Natural killer cell treated with Interleukin-12 subunit alpha and Interleukin-12 subunit beta and Interleukin-15 and Interleukin-18, amount 100 ng/mL, for 72 hours (primary cell): ENCODE results near the gene DDX10. TPM values are rescaled to one million over a fixed set of nuclear protein-coding genes. Genes with fewer than 3 reads are reported as not detected.

ENCODE experiments used
- ATAC-seq, 2 donors: fragments of 150-1000 bp; cut with Tn5 transposase in 1 of 2; sonication (Bioruptor Pico), chemical (Tn5 transposase) in 1 of 2; 2 replicates each; pipeline ENCODE4 v1.10.0; 2021
- DNase-seq: peaks from one replicate; pipeline ENCODE4 v3.0.0; 2022; ENCODE audit warnings: low spot score
- H3K27ac Mint-ChIP-seq, 2 donors: 1 replicate in 1 of 2; 2 replicates in 1 of 2; pipeline ENCODE4 v1.8.0; 2022; ENCODE audit warnings: mixed read lengths in 2 of 2, mild to moderate bottlenecking in 1 of 2, moderate library complexity in 1 of 2
- H3K27me3 Mint-ChIP-seq, 2 donors: 1 replicate in 1 of 2; 2 replicates in 1 of 2; pipeline ENCODE4 v1.8.0; 2022; ENCODE audit warnings: mixed read lengths in 2 of 2
- H3K36me3 Mint-ChIP-seq: one replicate; pipeline ENCODE4 v1.8.0; 2022; ENCODE audit warnings: mixed read lengths
- H3K4me1 Mint-ChIP-seq, 2 donors: 1 replicate in 1 of 2; 2 replicates in 1 of 2; pipeline ENCODE4 v1.8.0; 2022; ENCODE audit warnings: low read depth in 2 of 2, mixed read lengths in 2 of 2, mild to moderate bottlenecking in 1 of 2
- H3K4me3 Mint-ChIP-seq: one replicate; pipeline ENCODE4 v1.8.0; 2022; ENCODE audit warnings: mixed read lengths
- H3K9me3 Mint-ChIP-seq: 2 replicates; pipeline ENCODE4 v1.8.0; 2022; ENCODE audit warnings: mixed read lengths
- total RNA-seq, 2 donors: library from RNA; stranded (reverse); gene quantifications; one replicate each; pipeline ENCODE4 v1.2.3, GENCODE V29; 2022

DDX10 gene
- total RNA-seq, 2 donors from 2014 or later, result 39.2 to 84.1 TPM

DNA sequence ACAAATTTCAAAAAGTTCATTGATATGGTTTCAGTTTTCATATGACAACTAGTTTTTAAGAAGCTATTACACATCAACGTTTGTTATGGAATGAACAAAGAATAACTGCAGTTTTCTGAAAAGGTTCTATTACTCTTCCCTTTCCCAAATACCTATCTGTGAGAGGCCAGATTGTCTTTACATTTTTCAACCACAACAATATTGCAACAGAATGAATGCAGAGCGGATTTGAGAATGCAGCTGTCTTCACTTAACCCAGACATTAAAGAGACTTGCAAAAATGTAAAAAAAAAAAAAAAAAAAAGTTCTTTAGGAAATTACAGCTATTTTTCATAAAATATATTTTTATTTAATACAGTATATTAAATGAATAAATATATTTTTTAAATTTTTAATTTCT, 250.8 kb downstream of the DDX10 start:
- DNase-seq, result no peak
- H3K27me3 Mint-ChIP-seq, result no peaks in the 10 kb centered on the region
- peaks cover 6% of the 10 kb centered on the region for H3K36me3 Mint-ChIP-seq
- no peak for ATAC-seq
- peaks cover 6 to 9% of the 10 kb centered on the region in 2 donors for H3K4me1 Mint-ChIP-seq
- no peak overlapping the region for H3K27ac Mint-ChIP-seq
- H3K4me3 Mint-ChIP-seq, result no peak overlapping the region
- H3K9me3 Mint-ChIP-seq, result no peaks in the 10 kb centered on the region

- H3K36me3 Mint-ChIP-seq, result peaks cover 6% of the 10 kb centered on the region
These were observed 251.4 kb downstream of the DDX10 start for GRCh38 chr11:108916290-108916689.

DNA sequence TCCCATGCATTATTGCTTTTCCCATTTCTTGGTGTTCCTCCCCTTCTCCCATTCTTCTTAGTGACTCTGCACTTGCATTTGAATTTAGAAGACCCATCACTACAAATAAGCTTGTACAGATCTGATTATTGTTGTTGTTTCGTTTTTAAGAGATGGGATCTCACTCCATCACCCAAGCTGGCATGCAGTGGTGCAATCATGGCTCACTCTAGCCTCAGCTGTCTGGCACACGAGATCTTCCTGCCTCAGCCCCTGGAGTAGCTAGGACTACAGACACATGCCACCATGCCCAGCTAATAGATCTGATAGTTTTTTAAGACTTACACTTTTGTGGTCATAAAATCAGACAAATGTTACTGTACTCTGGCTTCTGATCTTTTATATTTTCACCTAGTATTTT, 252.1 kb downstream of the DDX10 start:
- Mint-ChIP-seq H3K4me3 (no peak overlapping the region), H3K36me3 (peaks cover 6% of the 10 kb centered on the region), H3K9me3 (no peaks in the 10 kb centered on the region), H3K4me1 (peaks cover 4 to 6% of the 10 kb centered on the region in 2 donors), H3K27me3 (no peaks in the 10 kb centered on the region), H3K27ac (no peak overlapping the region)
- ATAC-seq (no peak), DNase-seq (no peak)

More at GRCh38 chr11:108916290-108916689, 251.4 kb downstream of the DDX10 start:
- H3K9me3 Mint-ChIP-seq, result no peaks in the 10 kb centered on the region
- ATAC-seq (no peak), DNase-seq (no peak)
- no peak overlapping the region for H3K27ac Mint-ChIP-seq
- no peaks in the 10 kb centered on the region for H3K27me3 Mint-ChIP-seq
- H3K4me1 Mint-ChIP-seq, result peaks cover 4 to 6% of the 10 kb centered on the region in 2 donors
- no peak overlapping the region for H3K4me3 Mint-ChIP-seq

DNA sequence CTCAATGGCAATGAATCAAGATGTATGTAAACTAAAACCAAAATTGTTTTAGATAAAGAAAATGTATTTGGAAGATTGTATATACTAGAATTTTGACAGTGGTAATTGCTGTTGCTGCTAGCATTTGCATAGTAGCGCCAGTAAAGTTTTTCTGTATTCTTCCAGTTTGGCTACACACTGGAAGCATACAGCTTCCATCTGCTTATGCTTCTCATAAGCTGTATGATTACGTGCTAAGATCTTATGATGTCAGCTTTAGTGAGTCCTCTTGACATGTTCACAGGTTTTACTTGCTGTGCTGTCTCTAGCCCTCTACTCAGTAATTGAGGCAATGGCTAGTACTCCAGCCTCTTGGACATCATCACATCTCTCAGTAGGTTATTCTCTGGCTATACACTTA, 256.3 kb downstream of the DDX10 start:
- H3K4me1 Mint-ChIP-seq, result peaks cover 3 to 4% of the 10 kb centered on the region in 2 donors
- no peak for ATAC-seq

DNA sequence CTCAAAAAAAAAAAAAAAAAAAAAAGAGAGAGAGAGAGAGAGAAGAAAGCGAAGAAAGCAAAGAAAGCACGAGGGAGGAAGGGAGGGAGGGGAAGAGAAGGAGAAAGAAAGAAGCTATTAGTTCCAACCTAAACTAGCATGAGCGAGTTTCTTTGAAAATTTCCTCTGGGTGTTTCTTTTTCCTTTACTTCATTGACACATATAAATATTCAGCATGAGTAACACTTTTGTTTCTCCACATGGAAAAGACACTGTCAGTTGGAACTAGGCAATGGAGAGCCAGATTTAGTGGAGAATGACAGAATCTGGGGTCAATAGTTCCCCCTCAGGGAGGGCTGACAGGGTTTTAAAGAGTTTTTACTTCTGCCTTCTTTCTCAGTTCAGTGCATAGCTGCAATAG, 257.4 kb downstream of the DDX10 start:
- H3K27me3 Mint-ChIP-seq, result no peaks in the 10 kb centered on the region
- H3K36me3 Mint-ChIP-seq, result peaks cover 6% of the 10 kb centered on the region
- H3K4me1 Mint-ChIP-seq, result no peaks in the 10 kb centered on the region
- DNase-seq, result no peak
- no peak overlapping the region for H3K27ac Mint-ChIP-seq
- ATAC-seq, result no peak
- no peaks in the 10 kb centered on the region for H3K9me3 Mint-ChIP-seq
- H3K4me3 Mint-ChIP-seq, result no peak overlapping the region

More for the DNA sequence above, 256.3 kb downstream of the DDX10 start:
- no peak overlapping the region for H3K4me3 Mint-ChIP-seq
- no peaks in the 10 kb centered on the region for H3K9me3 Mint-ChIP-seq
- no peak for DNase-seq
- no peaks in the 10 kb centered on the region for H3K27me3 Mint-ChIP-seq
- H3K36me3 Mint-ChIP-seq, result peaks cover 6% of the 10 kb centered on the region
- H3K27ac Mint-ChIP-seq, result no peak overlapping the region

- H3K27ac Mint-ChIP-seq, result no peak overlapping the region
- H3K9me3 Mint-ChIP-seq, result no peaks in the 10 kb centered on the region
- H3K4me1 Mint-ChIP-seq, result peaks cover 2 to 4% of the 10 kb centered on the region in 2 donors
- H3K27me3 Mint-ChIP-seq, result no peaks in the 10 kb centered on the region
- no peak for ATAC-seq
- H3K36me3 Mint-ChIP-seq, result no peaks in the 10 kb centered on the region
- no peak for DNase-seq
- no peak overlapping the region for H3K4me3 Mint-ChIP-seq
These were observed 258.5 kb downstream of the DDX10 start for GRCh38 chr11:108923413-108923812.

DNA sequence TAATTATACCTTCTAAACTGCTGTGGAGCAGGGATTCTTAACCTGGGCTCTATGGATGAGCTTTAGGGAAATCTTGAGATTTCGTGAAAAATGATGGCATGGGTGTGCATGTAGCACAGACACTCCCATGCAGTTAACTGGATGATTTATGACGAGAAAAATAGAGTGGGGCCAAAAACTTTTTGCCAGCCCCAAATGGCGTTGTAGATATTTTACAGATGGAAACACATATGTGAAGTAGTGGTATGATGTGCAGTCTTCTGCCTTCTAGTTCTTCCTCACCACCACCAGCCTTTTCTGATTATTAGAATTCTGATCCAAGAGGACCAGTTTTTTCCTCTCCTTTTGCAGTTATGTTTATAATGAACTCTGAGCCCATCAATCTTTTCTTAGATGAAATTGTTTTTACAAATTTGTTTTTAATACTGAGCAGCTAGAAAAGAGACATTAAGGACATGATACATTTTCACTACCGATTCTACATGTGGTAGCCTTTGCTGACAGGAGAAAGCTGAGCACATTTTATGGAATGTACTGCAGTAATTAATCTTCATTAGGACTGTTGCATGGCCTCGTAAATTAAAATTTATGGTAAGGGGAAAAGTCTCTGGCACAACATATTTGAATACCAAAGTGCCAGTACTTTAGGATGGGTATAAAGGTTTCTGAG, 261.4 kb downstream of the DDX10 start:
- H3K27ac Mint-ChIP-seq, result no peak overlapping the region

GRCh38 chr11:108926841-108927577, 262.1 kb downstream of the DDX10 start:
- Mint-ChIP-seq H3K4me1 (peaks cover 2 to 4% of the 10 kb centered on the region in 2 donors), H3K4me3 (no peak overlapping the region), H3K9me3 (no peaks in the 10 kb centered on the region), H3K36me3 (no peaks in the 10 kb centered on the region), H3K27ac (no peak overlapping the region), H3K27me3 (no peaks in the 10 kb centered on the region)
- DNase-seq, result no peak
- no peak for ATAC-seq

More for the DNA sequence above, 261.4 kb downstream of the DDX10 start:
- Mint-ChIP-seq H3K4me3 (no peak overlapping the region), H3K36me3 (no peaks in the 10 kb centered on the region), H3K27me3 (no peaks in the 10 kb centered on the region), H3K4me1 (peaks cover 2 to 4% of the 10 kb centered on the region in 2 donors), H3K9me3 (no peaks in the 10 kb centered on the region)
- no peak for ATAC-seq
- no peak for DNase-seq

DNA sequence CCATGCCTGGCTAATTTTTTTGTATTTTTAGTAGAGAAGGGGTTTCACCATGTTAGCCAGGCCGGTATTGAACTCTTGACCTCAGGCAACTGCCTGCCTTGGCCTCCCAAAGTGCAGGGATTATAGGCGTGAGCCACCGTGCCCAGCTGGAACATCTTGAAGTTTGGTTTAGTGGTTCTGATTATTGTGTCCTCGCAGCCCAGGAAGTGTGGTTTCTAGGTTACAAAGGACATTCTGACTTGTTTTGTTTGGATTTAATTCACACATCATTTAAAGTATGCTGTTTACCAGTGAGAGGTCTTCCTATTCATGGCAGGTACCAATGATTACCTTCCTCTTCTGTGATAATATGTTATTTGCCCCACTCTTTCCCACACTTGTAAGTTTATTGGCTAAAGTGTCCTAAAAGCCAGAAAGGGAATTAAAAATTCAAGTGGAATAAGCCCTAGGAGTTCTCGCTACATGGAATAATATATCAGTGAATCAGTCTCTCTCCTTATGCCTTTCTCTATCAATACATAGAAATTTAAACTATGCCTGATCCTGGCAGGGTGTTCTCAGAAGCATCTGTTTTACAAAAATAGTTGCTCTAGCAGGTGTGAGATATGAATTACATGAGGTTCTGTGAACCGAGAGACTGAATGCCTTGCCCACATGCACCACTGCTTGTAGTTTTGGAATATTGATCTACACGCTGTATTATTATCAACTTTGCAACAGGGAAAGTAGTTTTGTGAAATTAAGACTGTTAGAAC, 263.1 kb downstream of the DDX10 start:
- Mint-ChIP-seq H3K9me3 (no peaks in the 10 kb centered on the region), H3K36me3 (no peaks in the 10 kb centered on the region), H3K4me3 (no peak overlapping the region), H3K27ac (no peak overlapping the region), H3K4me1 (peaks cover 2 to 4% of the 10 kb centered on the region in 2 donors), H3K27me3 (no peaks in the 10 kb centered on the region)
- no peak for DNase-seq
- ATAC-seq, result no peak

DNA sequence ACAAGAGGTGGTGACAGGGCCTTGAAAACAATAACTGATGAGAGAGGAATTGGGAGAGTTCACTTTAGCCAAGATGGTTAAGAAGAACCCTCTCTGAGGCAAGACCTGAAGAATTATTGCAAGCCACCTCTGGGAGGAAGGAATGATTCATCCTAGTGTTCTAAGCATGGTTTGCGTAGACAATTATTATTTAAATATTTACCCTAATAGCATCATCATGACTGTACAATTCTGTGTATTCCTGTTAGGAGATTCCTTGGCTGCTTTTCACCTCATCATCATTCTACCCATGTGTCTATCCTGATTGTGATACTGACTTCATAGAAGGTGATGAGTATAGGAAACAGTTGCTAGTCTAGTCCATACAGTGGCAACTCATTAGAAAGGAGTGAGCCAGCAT, 264.4 kb downstream of the DDX10 start:
- Mint-ChIP-seq H3K4me1 (peaks cover 2 to 4% of the 10 kb centered on the region in 2 donors), H3K4me3 (no peak overlapping the region), H3K27ac (no peak overlapping the region), H3K36me3 (no peaks in the 10 kb centered on the region), H3K27me3 (no peaks in the 10 kb centered on the region), H3K9me3 (no peaks in the 10 kb centered on the region)
- no peak for ATAC-seq
- DNase-seq, result no peak

DNA sequence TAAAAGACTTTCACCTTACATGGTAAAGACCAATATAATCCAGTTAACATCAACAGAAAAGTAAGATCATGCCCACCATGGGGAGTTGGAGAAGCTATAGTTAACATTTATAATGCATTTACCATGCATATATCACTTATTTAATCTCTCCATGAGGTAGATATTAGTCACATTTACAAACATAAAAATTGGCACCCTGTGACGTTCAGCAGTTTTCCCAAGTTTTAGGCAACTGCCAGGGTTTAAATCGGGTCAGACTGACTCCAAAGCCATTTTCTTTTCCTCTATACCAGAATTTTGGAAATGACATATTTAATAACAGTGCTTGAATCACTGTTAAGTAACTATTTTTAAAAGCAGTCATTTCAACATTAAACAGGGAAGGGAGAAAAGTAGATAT, 266.3 kb downstream of the DDX10 start:
- no peak for ATAC-seq
- H3K27me3 Mint-ChIP-seq, result no peaks in the 10 kb centered on the region
- H3K27ac Mint-ChIP-seq, result no peak overlapping the region

DNA sequence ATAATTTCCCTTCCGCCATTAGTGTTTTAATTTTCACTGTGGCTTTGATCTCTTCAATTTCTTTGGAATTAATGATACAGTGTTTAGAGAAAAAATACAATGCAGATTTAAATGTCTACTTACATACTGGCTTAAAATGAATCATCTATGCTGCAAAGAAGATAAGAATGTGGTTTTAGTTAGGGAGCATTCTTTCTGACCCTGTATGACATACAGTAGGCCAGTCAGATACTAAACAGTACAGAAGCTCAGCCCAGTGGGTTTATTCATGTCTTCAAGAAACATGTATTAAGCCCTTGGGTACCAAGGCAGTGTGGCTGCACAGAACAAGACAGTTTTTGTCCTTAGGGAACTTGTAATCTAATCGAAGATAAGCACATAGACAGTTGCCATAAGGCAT, 268.8 kb downstream of the DDX10 start:
- ATAC-seq (no peak), DNase-seq (no peak)
- no peaks in the 10 kb centered on the region for H3K27me3 Mint-ChIP-seq
- H3K4me1 Mint-ChIP-seq, result no peaks in the 10 kb centered on the region
- H3K4me3 Mint-ChIP-seq, result no peak overlapping the region
- no peak overlapping the region for H3K27ac Mint-ChIP-seq
- H3K36me3 Mint-ChIP-seq, result no peaks in the 10 kb centered on the region
- H3K9me3 Mint-ChIP-seq, result no peaks in the 10 kb centered on the region

More for the DNA sequence above, 266.3 kb downstream of the DDX10 start:
- no peak for DNase-seq
- H3K36me3 Mint-ChIP-seq, result no peaks in the 10 kb centered on the region
- peaks cover 2 to 4% of the 10 kb centered on the region in 2 donors for H3K4me1 Mint-ChIP-seq
- H3K9me3 Mint-ChIP-seq, result no peaks in the 10 kb centered on the region
- H3K4me3 Mint-ChIP-seq, result no peak overlapping the region

DNA sequence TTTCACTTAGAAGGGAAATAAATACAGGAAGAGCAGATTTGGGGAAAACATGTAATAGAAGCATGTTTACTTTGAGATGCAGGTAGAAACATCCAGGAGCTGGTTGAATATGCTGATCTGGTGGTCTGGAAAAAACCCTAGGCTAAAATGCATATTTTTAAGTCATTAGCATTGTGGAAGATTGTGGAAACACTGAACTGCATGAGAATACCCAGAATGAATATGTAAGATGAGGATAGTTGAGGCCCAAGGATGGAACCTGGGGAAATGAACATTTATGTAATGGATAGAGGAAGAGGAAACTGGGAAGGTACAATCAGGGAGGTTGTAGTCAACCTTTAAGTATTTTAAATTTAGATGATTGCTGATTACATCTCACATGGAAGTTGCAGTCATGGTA, 269.4 kb downstream of the DDX10 start:
- Mint-ChIP-seq H3K36me3 (no peaks in the 10 kb centered on the region), H3K4me3 (no peak overlapping the region), H3K9me3 (no peaks in the 10 kb centered on the region), H3K27me3 (no peaks in the 10 kb centered on the region), H3K27ac (no peak overlapping the region), H3K4me1 (no peaks in the 10 kb centered on the region)
- ATAC-seq (no peak), DNase-seq (no peak)

DNA sequence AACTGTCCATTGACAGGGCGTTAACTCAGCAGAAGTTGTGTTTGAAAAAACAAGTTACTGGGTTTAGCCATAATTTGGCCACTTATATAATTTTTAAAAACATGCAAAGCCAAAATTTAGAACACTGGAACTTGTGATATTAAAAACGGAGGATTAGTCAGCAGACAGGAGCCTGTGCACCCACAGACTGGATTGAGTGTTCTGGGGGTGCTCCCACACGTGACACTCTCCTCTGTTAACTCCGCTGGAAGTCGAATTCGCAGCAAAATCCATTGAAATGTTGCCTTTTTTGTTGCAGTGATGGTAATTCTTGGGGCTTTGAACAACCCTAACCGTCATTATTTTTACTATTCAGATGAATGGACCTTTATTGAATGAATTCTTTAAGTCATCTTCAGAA, 269.8 kb downstream of the DDX10 start:
- no peak for DNase-seq
- no peaks in the 10 kb centered on the region for H3K27me3 Mint-ChIP-seq
- H3K9me3 Mint-ChIP-seq, result no peaks in the 10 kb centered on the region
- ATAC-seq, result no peak
- H3K4me3 Mint-ChIP-seq, result no peak overlapping the region
- H3K27ac Mint-ChIP-seq, result no peak overlapping the region
- H3K4me1 Mint-ChIP-seq, result no peaks in the 10 kb centered on the region
- H3K36me3 Mint-ChIP-seq, result no peaks in the 10 kb centered on the region
